Breast epithelium (tissue), 3 donors: ENCODE results near the gene ART5.

Experiments
- POLR2AphosphoS5 ChIP-seq, 3 donors: sonication (generic); formaldehyde crosslinking; IDR thresholded peaks; one replicate each; pipeline ENCODE4 v1.6.1; 2017; ENCODE audit warnings: antibody characterized with exemption in 3 of 3
- TF ChIP-seq, protein P1 (sequence below), 3 donors: fragments of 450-650 bp; IDR thresholded peaks; one replicate each; pipeline ENCODE4 v1.5.1; 2016 to 2017; ENCODE audit warnings: antibody characterized with exemption in 3 of 3, mild to moderate bottlenecking in 3 of 3, moderate library complexity in 3 of 3

DNA sequence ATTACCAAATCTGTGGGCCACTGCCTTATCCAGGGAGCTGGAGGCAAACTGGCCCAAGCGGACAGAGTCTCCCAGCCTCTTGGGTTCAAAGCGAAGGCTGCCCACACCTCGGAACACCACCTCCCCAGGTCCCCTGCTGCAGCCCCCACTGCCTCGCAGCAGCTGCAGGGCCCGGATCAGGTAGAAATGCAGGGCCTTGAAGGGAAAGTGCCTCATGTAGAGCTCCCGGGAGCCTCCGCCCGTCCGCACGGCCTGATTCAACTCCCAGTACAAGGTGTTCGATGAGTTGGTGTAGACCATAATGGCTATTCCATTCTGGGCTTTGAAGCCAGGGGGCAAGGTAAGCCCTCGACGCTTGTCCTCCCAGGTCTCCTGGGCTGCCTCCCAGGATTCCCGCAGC is 2.0 kb downstream of the ART5 start:
- TF ChIP-seq, protein P1, sequence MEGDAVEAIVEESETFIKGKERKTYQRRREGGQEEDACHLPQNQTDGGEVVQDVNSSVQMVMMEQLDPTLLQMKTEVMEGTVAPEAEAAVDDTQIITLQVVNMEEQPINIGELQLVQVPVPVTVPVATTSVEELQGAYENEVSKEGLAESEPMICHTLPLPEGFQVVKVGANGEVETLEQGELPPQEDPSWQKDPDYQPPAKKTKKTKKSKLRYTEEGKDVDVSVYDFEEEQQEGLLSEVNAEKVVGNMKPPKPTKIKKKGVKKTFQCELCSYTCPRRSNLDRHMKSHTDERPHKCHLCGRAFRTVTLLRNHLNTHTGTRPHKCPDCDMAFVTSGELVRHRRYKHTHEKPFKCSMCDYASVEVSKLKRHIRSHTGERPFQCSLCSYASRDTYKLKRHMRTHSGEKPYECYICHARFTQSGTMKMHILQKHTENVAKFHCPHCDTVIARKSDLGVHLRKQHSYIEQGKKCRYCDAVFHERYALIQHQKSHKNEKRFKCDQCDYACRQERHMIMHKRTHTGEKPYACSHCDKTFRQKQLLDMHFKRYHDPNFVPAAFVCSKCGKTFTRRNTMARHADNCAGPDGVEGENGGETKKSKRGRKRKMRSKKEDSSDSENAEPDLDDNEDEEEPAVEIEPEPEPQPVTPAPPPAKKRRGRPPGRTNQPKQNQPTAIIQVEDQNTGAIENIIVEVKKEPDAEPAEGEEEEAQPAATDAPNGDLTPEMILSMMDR (IDR thresholded peaks at IDR 0.05) = no peak
- TF ChIP-seq POLR2AphosphoS5 (IDR thresholded peaks at IDR 0.05) = no peak
